H9 (cell line): ENCODE data around the gene CTNNBL1. TPM values are rescaled to one million over a fixed set of nuclear protein-coding genes. Genes with fewer than 3 reads are reported as not detected.

ENCODE experiments used
- DNase-seq: peaks from one replicate; pipeline ENCODE4 v3.0.0-alpha.2; 2017
- H2AFZ ChIP-seq: one replicate; pipeline ENCODE4 v1.6.1; 2013; ENCODE audit warnings: mild to moderate bottlenecking, low read length, control low read depth, moderate library complexity
- H2AK5ac ChIP-seq: 2 replicates; pipeline ENCODE4 v1.6.1; 2013; ENCODE audit warnings: low read length, control low read depth, mixed read lengths; ENCODE audit not compliant: insufficient read length
- H2BK120ac ChIP-seq: one replicate; pipeline ENCODE4 v1.6.1; 2013; ENCODE audit warnings: low read depth, mild to moderate bottlenecking, low read length, control low read depth, inconsistent platforms; ENCODE audit not compliant: poor library complexity, severe bottlenecking
- H2BK12ac ChIP-seq: 2 replicates; pipeline ENCODE4 v1.6.1; 2013; ENCODE audit warnings: low read length, control low read depth, mixed read lengths, low read depth; ENCODE audit not compliant: insufficient read length
- H2BK15ac ChIP-seq: 2 replicates; pipeline ENCODE4 v1.6.1; 2013; ENCODE audit warnings: low read depth, low read length, control low read depth
- H2BK20ac ChIP-seq: one replicate; pipeline ENCODE4 v1.6.1; 2013; ENCODE audit warnings: low read depth, mild to moderate bottlenecking, low read length, control low read depth, inconsistent platforms; ENCODE audit not compliant: poor library complexity, severe bottlenecking
- H2BK5ac ChIP-seq: 2 replicates; pipeline ENCODE4 v1.6.1; 2013; ENCODE audit warnings: low read length, control low read depth, mixed read lengths; ENCODE audit not compliant: insufficient read length
- H3K14ac ChIP-seq: 2 replicates; pipeline ENCODE4 v1.6.1; 2013; ENCODE audit warnings: low read length, control low read depth; ENCODE audit not compliant: insufficient read depth
- H3K18ac ChIP-seq: 2 replicates; pipeline ENCODE4 v1.6.1; 2013; ENCODE audit warnings: low read depth, mild to moderate bottlenecking, mixed read lengths, low read length, control low read depth; ENCODE audit not compliant: insufficient read length
- H3K23ac ChIP-seq: 2 replicates; pipeline ENCODE4 v1.6.1; 2013; ENCODE audit warnings: low read length, control low read depth, mixed read lengths, low read depth; ENCODE audit not compliant: insufficient read length
- H3K23me2 ChIP-seq: 2 replicates; pipeline ENCODE4 v1.6.1; 2013; ENCODE audit warnings: low read depth, mild to moderate bottlenecking, mixed read lengths, low read length, control low read depth; ENCODE audit not compliant: insufficient read length, poor library complexity, severe bottlenecking
- H3K27ac ChIP-seq: 2 replicates; pipeline ENCODE4 v1.5.1; 2013; ENCODE audit warnings: low read length, control low read depth, mixed read lengths, low read depth; ENCODE audit not compliant: insufficient read length
- H3K27me3 ChIP-seq: 2 replicates; pipeline ENCODE4 v1.6.1; 2013; ENCODE audit warnings: low read length, control low read depth, inconsistent platforms; ENCODE audit not compliant: insufficient read depth
- H3K4ac ChIP-seq: 2 replicates; pipeline ENCODE4 v1.6.1; 2013; ENCODE audit warnings: low read depth, mild to moderate bottlenecking, control low read depth, inconsistent platforms, low read length, moderate library complexity
- H3K4me1 ChIP-seq: 2 replicates; pipeline ENCODE4 v1.6.1; 2013; ENCODE audit warnings: low read length, control low read depth, inconsistent platforms; ENCODE audit not compliant: insufficient read depth
- H3K4me2 ChIP-seq: 2 replicates; pipeline ENCODE4 v1.6.1; 2013; ENCODE audit warnings: low read length, control low read depth, mixed read lengths; ENCODE audit not compliant: insufficient read length, insufficient read depth
- H3K56ac ChIP-seq: 2 replicates; pipeline ENCODE4 v1.6.1; 2013; ENCODE audit warnings: low read depth, mild to moderate bottlenecking, mixed read lengths, low read length, control low read depth; ENCODE audit not compliant: insufficient read length
- H3K79me1 ChIP-seq: 2 replicates; pipeline ENCODE4 v1.6.1; 2013; ENCODE audit warnings: low read depth, mild to moderate bottlenecking, moderate library complexity, low read length, control low read depth, inconsistent platforms; ENCODE audit not compliant: insufficient read depth, poor library complexity, severe bottlenecking
- H3K79me2 ChIP-seq: 2 replicates; pipeline ENCODE4 v1.6.1; 2013; ENCODE audit warnings: low read length, control low read depth, inconsistent platforms; ENCODE audit not compliant: insufficient read depth
- H3K9ac ChIP-seq: 2 replicates; pipeline ENCODE4 v1.6.1; 2013; ENCODE audit warnings: low read length, control low read depth, mixed read lengths; ENCODE audit not compliant: insufficient read length; ENCODE audit errors: extremely low read depth
- H3K9me3 ChIP-seq: one replicate; pipeline ENCODE4 v1.6.1; 2013; ENCODE audit warnings: low read depth, low read length, inconsistent platforms; ENCODE audit not compliant: control insufficient read depth
- H3T11ph ChIP-seq: one replicate; pipeline ENCODE4 v1.6.1; 2013; ENCODE audit warnings: mild to moderate bottlenecking, low read length, control low read depth, inconsistent platforms
- H4K20me1 ChIP-seq: one replicate; pipeline ENCODE4 v1.6.1; 2013; ENCODE audit not compliant: control insufficient read depth, insufficient read length, insufficient read depth
- H4K5ac ChIP-seq: 2 replicates; pipeline ENCODE4 v1.6.1; 2013; ENCODE audit warnings: low read depth, mild to moderate bottlenecking, mixed read lengths, low read length, control low read depth; ENCODE audit not compliant: insufficient read length
- H4K8ac ChIP-seq: replicated peaks from 2 replicates; pipeline ENCODE4 v1.6.1; 2013; ENCODE audit warnings: low read length, control low read depth, mixed read lengths, low read depth; ENCODE audit not compliant: insufficient read length
- H4K91ac ChIP-seq: 2 replicates; pipeline ENCODE4 v1.6.1; 2013; ENCODE audit warnings: low read depth, mild to moderate bottlenecking, moderate library complexity, mixed read lengths, low read length, control low read depth; ENCODE audit not compliant: insufficient read length
- H3K27ac Mint-ChIP-seq, 3 experiments: 2 replicates in 2 of 3; 3 replicates in 1 of 3; pipeline ENCODE4 v1.8.0; 2020 to 2021; ENCODE audit warnings: mixed read lengths in 3 of 3, mild to moderate bottlenecking in 1 of 3, moderate library complexity in 1 of 3
- H3K27me3 Mint-ChIP-seq: 2 replicates; pipeline ENCODE4 v1.8.0; 2021; ENCODE audit warnings: low read depth, mild to moderate bottlenecking, moderate library complexity, mixed read lengths
- H3K36me3 Mint-ChIP-seq, 3 experiments: 2 replicates in 2 of 3; 3 replicates in 1 of 3; pipeline ENCODE4 v1.8.0; 2020 to 2021; ENCODE audit warnings: low read depth in 3 of 3, mixed read lengths in 3 of 3; ENCODE audit not compliant: insufficient read depth in 1 of 3
- H3K4me1 Mint-ChIP-seq, 2 experiments: 2 replicates each; pipeline ENCODE4 v1.8.0; 2020; ENCODE audit warnings: mixed read lengths in 2 of 2
- H3K4me3 Mint-ChIP-seq, 2 experiments: 2 replicates in 1 of 2; 3 replicates in 1 of 2; pipeline ENCODE4 v1.8.0; 2020 to 2021; ENCODE audit warnings: mild to moderate bottlenecking in 2 of 2, mixed read lengths in 2 of 2, moderate library complexity in 1 of 2
- H3K9me3 Mint-ChIP-seq, 2 experiments: 2 replicates in 1 of 2; 3 replicates in 1 of 2; pipeline ENCODE4 v1.8.0; 2020; ENCODE audit warnings: mild to moderate bottlenecking in 2 of 2, mixed read lengths in 2 of 2, moderate library complexity in 1 of 2
- WGBS: extraction: QIAGEN DNeasy Blood & Tissue Kit; methylation state at CpG from one replicate; pipeline ENCODE4 v1.1.7; 2013; ENCODE audit warnings: missing lambda C conversion rate, low lambda C conversion rate, mixed read lengths; ENCODE audit not compliant: insufficient read length; ENCODE audit errors: extremely low coverage; 5-methylcytosine and 5-hydroxymethylcytosine counted together
- total RNA-seq: library from RNA; stranded (reverse); gene quantifications from 2 replicates; pipeline ENCODE4 v1.2.1, GENCODE V29; 2021
- TF ChIP-seq, protein P1 (sequence below): fragments of 200-600 bp; sonication (generic); conservative IDR thresholded peaks from 3 replicates; pipeline ENCODE4 v1.8.0; 2021; ENCODE audit warnings: antibody characterized with exemption, mild to moderate bottlenecking

CTNNBL1 gene
- total RNA-seq, 1 experiment from 2014 or later, result 67.2 TPM

DNA sequence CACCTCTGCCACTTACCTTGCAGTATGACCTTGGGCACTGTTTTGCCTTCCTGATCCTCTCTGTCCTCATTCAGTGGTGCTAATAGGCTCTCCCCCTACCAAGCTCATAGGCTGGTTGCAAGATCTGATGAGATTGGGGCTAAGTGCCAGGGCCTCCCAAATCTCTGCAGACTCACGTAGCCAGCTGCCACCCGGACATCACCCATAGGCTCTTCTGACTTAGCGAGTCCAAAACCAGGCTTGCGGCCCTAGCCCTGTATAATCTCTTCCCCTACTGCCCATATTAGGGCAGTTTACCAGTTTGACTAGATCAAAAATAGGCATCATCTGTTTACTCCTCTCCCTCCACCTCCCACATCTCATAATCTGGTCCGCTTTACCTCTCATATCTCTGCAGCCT, 154.9 kb downstream of the CTNNBL1 start:
- H3K4me1 ChIP-seq, result peaks cover 1% of the 10 kb centered on the region; the same call in 1 of the 2 replicates
- H3K79me1 ChIP-seq, result no peaks in the 10 kb centered on the region
- H2BK15ac ChIP-seq, result no peak overlapping the region
- H2BK20ac ChIP-seq, result no peak overlapping the region
- no peak overlapping the region for H2BK5ac ChIP-seq
- TF ChIP-seq, protein P1, sequence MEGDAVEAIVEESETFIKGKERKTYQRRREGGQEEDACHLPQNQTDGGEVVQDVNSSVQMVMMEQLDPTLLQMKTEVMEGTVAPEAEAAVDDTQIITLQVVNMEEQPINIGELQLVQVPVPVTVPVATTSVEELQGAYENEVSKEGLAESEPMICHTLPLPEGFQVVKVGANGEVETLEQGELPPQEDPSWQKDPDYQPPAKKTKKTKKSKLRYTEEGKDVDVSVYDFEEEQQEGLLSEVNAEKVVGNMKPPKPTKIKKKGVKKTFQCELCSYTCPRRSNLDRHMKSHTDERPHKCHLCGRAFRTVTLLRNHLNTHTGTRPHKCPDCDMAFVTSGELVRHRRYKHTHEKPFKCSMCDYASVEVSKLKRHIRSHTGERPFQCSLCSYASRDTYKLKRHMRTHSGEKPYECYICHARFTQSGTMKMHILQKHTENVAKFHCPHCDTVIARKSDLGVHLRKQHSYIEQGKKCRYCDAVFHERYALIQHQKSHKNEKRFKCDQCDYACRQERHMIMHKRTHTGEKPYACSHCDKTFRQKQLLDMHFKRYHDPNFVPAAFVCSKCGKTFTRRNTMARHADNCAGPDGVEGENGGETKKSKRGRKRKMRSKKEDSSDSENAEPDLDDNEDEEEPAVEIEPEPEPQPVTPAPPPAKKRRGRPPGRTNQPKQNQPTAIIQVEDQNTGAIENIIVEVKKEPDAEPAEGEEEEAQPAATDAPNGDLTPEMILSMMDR, result no peak
- no peak overlapping the region for H3K56ac ChIP-seq
- no peak overlapping the region for H3K18ac ChIP-seq
- H4K5ac ChIP-seq, result no peak overlapping the region
- H2BK120ac ChIP-seq, result no peak overlapping the region
- no peak overlapping the region for H2AFZ ChIP-seq
- Mint-ChIP-seq H3K27ac (peak overlapping the region in 2 of 3 experiments; percentile 4 to 42; a peak in 1 of 7 replicates), H3K4me3 (no peak overlapping the region), H3K4me1 (peaks cover 26 to 30% of the 10 kb centered on the region in 2 experiments), H3K27me3 (no peaks in the 10 kb centered on the region), H3K36me3 (peaks cover 0 to 2% (median 0%) of the 10 kb centered on the region in 3 experiments; a peak in 2 of 7 replicates), H3K9me3 (no peaks in the 10 kb centered on the region)
- H3K14ac ChIP-seq, result no peak overlapping the region
- H4K91ac ChIP-seq, result no peak overlapping the region
- no peaks in the 10 kb centered on the region for H3K79me2 ChIP-seq
- H3K4me2 ChIP-seq, result no peak overlapping the region
- H3K27me3 ChIP-seq, result no peaks in the 10 kb centered on the region
- H4K20me1 ChIP-seq, result no peaks in the 10 kb centered on the region
- WGBS, result no CpG with 5 or more reads among the region's 5 CpGs
- no peak overlapping the region for H2BK12ac ChIP-seq
- no peak overlapping the region for H3K27ac ChIP-seq
- no peak overlapping the region for H3K4ac ChIP-seq
- no peak overlapping the region for H2AK5ac ChIP-seq
- no peaks in the 10 kb centered on the region for H3K23me2 ChIP-seq
- no peak overlapping the region for H3K9ac ChIP-seq
- no peak overlapping the region for H4K8ac ChIP-seq
- no peak overlapping the region for H3K23ac ChIP-seq
- no peaks in the 10 kb centered on the region for H3K9me3 ChIP-seq
- no peak for DNase-seq
- no peak overlapping the region for H3T11ph ChIP-seq
